GM18861 (cell line): Measurements from ENCODE around the gene DHFR.
"Not testable (repeated sequence)": the region's sequence is repeated elsewhere in the genome, so short reads cannot be mapped to it uniquely, and the experiment has no call there.

Experiments used
- ATAC-seq: cut with Tn5 transposase; IDR thresholded peaks from one replicate; pipeline ENCODE4 v1.9.1; 2021; ENCODE audit not compliant: unreplicated experiment

Gene DHFR

DNA sequence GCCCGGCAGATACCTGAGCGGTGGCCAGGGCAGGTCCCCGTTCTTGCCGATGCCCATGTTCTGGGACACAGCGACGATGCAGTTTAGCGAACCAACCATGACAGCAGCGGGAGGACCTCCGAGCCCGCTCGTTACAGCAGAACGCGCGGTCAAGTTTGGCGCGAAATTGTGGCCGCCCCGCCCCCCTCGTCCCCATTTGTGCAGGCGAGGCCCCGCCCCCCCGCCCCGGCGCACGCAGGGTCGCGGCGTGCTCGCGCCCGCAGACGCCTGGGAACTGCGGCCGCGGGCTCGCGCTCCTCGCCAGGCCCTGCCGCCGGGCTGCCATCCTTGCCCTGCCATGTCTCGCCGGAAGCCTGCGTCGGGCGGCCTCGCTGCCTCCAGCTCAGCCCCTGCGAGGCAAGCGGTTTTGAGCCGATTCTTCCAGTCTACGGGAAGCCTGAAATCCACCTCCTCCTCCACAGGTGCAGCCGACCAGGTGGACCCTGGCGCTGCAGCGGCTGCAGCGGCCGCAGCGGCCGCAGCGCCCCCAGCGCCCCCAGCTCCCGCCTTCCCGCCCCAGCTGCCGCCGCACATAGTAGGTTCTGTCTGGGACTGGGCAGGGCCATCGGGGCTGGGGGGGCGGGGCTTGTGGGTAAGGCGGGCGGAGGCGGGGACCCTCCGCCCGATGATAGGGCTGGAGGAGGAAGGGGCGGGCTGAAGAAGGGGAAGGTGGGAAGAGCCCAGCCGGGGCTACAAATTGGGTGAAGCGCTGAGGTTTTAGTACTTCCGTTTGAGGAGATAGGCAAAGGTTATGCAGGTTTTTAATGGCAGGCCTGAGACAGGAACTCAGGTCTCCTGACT is at the start of gene DHFR, which contains the start of gene MSH3:
DHFR (minus strand) TSS at position 593 of the 840 bp plus-strand sequence; CDS start at position 99, 494 bp downstream.
MSH3 (plus strand) TSS at position 262 of the 840 bp plus-strand sequence; CDS start at position 338, 76 bp downstream.
- ATAC-seq = peak; percentile 13

DNA sequence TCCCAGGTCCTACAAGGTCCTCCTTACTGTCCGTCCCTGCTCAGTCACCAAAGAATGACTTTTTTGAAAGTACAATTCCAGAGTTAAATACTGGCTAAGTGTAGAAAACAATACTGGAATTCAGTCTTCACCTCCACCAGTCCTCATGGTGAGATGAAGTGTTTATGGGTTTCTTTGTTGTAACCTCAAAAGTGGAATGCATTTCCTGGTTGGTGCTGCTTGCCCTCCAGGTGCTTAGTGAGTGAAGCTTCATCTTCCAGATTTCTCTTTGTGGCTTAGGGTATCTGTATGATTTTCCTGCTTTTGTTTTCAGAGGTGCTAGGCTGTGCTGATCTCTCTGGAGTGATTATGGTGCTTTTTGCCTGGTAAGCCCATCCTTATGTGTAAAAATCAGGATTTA is 49.4 kb upstream of the DHFR start:
- ATAC-seq = no peak

DNA sequence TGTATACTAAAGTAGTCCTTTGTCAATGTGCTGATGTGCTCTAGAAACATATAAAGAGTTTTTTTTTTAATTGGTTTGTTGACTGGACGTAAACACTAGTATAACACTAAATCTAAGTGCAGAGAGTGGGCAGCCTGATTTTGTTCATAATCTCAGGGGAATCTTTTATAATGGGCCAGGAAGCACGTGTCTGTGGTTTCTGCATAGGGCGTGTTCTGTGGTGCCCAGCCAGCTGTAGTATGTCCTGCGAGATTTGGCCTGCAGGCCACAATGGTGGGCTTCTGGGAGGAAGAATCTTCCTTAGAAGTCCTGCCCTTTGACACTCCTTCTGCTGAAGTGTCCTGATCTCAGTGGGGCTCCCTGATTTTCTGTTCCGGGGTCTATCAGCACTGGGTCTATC is 49.0 kb upstream of the DHFR start:
- ATAC-seq = no peak

DNA sequence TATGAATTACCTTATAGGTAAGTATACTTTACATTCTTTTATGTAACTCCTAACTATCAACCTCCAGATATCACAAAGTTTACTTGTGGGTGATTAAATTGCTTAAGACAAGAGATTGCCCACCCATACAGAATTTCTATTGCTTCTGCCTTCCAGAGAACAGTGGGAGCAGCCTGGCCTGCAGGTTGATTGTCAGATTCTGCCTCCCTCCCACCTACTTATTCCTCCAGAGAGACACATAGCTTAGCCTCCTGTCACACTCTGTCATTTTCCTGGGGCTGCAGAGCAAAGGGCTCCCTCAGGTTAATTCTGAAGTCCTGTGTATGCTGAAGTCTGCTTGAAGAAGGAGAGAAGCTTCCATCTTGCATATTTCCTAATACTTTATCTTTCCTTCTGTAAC is 48.5 kb upstream of the DHFR start:
- no peak for ATAC-seq

DNA sequence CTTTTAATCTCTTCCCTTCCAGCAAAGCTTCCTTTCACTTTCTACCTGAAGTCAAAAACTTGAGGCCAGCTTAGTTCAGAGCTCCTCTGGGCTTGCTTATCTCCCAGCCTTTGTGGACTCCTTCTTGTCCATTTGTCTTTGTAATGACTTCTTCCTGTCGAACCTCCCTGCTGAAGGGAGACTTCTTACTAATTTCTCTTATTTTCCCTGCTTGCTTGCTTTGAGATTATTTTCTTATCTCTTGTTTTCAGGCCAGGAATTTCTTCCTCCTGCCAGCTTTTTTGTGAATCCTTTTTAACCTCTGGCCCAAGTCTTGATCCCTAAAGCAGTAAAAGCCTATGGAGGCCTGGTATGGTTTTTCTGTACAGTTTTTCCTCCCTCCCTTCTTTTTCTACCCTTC is 46.8 kb upstream of the DHFR start:
- no peak for ATAC-seq

DNA sequence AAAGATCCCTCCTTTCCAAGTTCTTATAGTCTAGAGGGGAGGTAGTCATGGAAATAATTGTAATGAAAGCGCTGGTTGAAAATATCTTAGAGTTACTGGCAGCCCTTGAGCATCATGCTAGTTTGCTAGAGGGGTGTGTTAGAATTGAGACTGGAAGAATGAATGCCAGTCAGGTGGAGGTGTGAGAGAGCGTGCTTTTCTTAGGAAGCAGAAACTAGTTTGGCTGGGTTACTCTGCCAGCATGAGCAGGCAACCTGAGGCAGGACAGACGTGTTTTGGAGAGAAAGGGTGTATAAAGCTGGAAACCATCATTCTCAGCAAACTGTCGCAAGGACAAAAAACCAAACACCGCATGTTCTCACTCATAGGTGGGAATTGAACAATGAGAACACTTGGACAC is 43.6 kb upstream of the DHFR start:
- no peak for ATAC-seq

DNA sequence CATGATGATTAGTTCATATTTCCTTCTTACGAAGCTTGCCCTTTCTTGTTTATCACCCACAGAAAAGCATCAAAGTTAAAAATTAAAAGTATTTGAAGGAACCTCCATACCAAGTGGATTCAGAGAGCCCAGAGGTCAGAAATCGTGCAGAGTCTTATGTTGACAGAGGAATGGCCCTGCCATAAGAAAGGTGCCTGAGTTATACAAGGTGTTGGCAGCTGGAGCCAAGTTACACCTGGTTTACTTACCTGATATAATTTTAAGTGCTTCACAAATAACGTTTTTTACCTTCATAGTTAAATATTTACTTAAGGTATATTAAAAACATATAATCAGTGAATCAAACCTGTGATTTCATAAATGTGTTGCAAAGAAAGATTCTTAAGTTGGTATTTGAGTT is 42.3 kb upstream of the DHFR start:
- ATAC-seq = no peak

DNA sequence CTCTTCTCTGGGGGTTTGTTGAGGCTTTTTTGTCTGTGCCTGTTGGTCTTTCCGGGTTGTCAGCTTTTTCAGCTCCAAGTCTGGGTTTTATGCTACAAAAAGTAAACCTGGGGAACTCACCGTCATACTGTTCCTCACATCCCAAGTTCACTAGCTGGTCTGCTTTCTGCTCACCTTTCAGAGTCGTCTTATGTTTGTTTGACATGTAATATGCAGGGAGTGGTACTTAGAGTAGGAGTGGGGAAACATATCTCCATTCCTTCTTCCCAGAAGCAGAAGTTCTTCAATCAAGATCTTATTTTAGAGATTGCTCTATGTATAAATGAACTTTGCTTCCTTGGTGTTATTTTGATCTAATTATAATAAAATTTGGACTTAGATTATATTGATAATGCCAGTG is 41.7 kb upstream of the DHFR start:
- ATAC-seq = no peak

DNA sequence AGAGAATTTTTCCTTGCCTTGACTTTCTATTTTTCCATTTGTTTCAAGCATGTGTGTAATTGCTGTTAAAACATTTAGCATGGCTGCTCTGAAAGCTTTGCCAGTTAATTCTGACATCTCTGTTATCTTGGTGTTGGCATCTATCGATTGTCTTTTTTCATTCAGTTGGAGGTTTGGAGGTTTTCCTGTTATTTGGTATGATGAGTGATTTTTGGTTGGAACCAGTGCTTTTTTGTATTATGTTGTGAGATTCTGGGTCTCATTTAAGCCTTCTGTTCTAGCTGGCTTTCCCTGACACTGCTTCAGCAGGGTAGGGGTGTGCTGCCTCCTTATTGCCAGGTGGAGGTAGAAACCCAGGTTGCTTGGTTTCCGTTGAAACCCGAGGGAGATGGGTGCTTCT is 40.9 kb upstream of the DHFR start:
- no peak for ATAC-seq

DNA sequence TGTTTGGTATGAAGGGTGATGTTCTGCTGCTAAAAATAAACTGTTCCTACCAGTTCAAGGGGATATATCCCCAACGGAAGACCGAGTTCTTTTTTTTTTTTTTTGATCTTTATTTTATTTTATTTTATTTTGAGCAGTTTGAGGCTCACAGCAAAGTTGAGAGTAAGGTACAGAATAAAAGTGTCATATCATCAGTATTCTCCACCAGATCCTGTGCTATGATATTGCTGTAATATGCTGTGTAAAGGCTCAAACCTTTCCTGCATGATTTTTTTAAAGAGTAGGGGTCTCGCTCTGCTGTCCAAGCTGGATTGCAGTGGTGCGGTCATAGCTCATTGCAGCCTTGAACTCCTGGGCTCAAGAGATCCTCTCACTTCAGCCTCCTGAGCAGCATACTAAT is 34.8 kb upstream of the DHFR start:
- no peak for ATAC-seq

DNA sequence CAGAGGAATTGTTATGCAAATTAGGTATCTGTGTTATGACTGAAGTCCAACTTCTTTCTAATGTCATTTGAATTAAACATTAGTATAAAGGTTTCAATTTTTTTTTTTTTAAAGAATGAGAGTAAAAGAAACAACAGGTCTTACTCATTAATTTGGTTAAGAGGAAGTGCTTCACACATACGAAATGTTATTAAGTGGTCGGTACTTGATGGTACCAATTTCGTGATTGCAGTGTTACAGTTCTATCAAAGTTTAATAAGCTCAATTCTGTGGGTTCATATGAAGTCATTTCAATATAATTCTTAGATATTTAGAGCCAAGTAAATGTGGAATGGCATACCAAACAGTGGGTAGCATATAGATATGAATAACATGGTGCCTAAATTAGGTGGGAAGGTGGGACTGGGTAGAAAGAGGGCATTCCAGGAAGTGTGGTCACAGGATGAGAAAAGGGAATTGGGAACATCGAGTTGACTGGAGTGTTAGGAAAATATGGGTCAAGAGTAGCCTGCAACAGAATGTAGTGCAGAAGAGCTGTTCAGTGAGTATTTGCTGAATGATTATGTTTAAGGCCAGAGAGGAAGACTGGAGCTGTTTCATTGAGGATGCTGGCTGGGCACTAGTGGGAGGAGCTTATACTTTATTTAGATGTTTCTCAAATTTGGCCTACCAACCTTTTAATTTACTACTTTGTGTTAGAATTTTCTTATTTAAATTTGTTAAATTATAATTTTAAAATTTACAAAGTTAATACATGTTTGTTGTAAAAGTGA is 34.1 kb upstream of the DHFR start:
- ATAC-seq = no peak

DNA sequence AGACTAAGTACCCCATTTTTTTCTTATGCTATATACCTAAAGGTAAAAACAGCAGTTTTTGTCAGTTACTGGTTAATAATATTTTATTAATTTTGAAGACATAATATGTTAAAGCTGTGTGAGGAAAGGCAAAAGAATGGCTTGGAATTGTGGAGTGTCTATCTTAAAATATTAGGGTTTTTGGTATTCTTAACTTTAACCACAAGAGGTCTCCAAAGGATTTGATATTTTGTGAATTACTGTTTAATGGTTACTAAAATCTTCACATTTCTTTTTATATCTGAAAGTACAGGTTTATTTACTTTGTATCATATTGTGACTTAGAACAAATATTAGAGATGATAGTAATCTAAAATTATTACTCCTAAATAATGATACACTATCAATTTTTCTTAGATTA is 32.0 kb upstream of the DHFR start:
- no peak for ATAC-seq

DNA sequence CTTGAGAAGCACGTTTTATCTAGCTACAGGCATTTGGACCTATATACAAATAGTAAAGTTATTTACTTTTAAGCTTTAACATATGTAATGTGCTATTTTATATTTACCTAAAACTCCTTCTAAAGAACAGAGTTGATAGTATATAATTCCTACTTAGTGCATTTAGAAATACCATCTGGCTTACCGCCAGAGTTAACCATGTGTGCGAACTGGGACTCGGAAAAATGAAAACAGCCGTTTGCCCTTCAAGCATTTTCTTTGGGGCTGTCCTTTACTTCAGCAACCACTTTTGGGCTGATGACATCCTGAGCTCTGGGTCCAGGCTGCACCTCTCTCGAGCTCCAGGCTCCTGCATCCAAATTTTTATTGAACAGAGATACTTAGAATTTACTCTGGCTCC is 21.9 kb upstream of the DHFR start:
- no peak for ATAC-seq

DNA sequence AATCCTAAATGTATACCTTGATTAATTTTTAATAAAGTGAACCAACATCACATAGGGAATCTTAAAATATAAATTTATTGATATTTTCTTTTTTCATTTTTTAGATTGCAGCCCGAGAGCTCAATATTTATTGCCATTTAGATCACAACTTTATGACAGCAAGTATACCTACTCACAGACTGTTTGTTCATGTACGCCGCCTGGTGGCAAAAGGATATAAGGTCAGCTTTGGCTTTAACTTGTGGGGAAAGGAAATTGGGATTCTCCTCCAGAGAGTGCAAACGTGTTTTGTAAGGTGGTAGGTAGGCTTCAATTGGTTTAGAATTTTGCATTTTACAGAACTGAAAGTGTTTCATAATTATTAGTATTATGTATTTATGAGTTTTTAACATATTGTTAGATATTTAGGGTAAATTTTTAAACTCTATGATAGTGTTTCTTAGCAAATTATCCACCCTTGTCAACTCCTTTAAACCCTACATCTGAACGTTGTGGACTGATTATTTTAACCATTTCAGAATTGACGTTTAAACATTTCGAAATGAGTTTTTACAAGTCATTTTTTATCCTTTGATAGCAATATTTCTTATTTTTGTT is 17.5 kb upstream of the DHFR start:
- ATAC-seq = peak; percentile 37

DNA sequence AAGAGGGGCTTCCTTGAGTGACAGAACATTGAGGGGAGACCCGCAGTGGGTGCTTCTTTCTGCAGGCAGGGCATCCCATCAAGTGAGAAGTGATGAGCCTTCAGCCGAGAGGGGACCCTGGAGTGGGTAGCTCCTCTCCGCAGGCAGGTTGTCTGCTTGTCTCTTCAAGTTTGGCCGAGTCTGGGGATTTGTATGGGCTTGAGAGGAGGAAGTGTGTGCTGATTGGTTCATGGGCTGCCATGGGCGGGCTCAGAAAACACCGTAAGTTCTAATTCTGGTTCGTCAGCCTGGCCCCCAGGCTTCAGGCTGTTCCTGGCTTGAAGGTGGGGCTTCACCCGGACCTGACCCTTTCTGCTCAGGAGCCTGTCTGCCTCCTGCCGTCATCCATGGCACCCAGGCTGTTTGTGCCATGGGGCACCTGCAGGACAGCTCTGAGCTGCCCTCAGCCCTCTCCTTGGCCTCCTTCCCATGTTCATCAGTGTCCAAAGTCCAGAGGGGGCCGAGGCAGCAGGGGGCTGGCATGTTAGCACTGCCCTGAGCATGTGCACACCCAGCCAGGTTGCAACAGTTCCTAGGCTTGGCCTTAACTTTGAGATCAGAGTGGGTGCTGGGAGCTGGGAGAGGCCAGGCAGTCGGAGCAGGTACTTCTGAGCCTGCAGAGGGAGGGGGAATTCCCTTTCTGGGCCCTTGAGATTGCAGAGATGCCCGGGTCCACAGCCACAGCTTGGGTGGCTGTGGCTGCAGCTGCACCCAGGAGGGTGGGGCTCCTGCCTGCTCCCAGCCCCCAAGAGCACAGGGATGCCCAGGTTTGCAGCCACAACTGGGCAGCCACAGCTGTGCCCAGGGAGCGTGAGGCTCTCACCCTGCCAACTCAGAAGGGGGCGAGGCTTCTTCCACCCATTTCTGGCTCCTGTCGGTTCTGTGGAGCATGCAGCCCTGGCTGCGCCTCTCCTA is 13.5 kb upstream of the DHFR start:
- ATAC-seq = peak; percentile 52

DNA sequence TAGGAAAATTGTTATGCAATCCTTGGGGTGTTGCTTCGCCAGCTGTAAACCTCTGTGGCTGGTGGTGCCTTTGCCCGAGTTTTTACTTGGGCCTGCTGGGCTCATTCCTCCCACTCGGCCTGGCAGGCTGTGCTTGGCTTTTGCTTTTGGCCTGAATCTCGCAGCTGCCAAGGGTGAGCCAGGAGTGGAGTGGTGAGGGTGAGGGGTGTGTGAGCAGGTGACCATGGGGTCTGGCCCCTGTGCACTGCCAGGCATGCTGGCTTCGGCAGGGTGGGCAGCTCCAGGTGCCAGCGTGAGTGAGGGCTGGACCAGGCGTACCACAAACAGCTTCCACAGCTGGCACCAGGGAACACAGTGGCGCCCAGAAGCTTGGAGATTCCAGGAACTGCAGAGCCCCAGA is 12.6 kb upstream of the DHFR start:
- ATAC-seq = no peak

DNA sequence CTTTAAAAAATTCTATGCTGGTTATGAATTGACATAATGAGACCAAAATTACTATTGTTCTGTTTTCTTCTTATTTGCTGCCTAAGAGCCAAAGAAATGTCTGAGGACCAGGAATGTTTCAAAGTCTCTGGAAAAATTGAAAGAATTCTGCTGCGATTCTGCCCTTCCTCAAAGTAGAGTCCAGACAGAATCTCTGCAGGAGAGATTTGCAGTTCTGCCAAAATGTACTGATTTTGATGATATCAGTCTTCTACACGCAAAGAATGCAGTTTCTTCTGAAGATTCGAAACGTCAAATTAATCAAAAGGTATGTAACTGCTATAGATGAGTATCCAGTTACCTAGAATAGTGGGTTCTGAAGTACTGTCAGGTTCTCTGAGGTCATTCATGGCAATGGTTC is 10.3 kb upstream of the DHFR start:
- ATAC-seq = no peak

DNA sequence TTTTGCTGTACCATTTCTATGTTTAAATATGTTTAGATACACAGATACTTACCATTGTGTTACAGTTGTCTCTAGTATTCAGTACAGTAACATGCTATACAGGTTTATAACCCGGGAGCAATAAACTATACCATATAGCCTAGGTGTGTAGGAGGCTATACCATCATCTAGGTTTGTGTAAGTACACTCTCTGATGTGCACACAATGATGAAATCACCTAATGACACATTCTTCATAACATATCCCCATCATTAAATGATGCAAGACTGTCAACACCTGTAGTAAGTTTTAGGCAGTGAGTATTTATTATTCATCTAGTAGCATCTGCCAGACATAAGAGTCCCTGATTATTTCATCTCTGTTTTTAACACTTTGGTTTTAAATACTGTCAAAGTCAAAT is 7.3 kb upstream of the DHFR start:
- no peak for ATAC-seq

DNA sequence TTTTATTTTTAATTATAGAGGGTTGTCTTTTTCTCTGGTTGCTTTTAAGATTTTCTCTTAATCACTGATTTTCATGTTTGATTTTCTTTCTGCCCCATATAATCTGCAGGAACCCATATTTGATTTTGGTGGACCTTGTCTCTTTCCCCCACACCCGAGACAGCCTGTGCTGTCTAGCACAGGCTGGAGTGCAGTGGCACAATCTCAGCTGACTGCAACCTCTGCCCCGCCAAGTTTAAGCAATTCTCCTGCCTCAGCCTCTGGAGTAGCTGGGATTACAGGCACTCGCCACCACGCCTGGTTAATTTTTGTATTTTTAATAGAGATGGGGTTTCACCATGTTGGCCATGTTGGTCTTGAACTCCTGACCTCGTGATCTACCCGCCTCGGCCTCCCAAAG is 5.9 kb upstream of the DHFR start:
- not testable (repeated sequence) for ATAC-seq

DNA sequence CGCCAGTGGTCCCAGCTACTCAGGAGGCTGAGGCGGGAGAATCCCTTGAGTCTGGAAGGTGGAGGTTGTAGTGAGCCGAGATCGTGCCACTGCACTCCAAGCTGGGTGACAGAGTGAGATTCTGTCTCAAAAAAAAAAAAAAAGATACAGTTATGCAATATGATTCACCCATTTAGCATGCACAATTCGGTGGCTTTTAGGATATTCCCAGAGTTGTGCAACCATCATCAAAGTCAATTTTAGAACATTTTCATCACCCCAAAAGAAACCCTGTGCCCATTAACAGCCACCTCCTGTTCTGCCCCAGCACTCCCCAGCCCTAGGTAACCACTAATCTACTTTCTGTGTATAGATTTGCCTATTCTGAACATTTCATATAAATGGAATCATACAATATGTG is 4.3 kb upstream of the DHFR start:
- no peak for ATAC-seq

DNA sequence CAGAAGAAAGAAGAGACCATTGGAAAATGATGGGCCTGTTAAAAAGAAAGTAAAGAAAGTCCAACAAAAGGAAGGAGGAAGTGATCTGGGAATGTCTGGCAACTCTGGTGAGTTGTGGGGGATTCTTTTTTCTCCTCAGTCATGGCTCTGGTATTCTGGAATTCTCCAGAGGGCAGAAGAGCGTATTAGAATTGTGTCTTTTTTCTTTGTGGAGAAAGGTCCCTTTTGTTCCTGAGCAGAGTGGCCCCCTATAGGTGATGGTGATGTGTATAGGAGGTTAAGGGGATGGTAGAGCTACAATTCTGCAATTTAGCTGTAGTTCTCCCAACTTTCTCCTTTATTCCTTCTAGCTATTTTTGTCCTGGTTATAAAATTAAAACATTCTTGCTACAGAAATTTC is 1.6 kb upstream of the DHFR start:
- ATAC-seq = no peak
